HG03432 (cell line): ENCODE measurements around the gene MAGED2.
"Not testable (repeated sequence)": the region's sequence is repeated elsewhere in the genome, so short reads cannot be mapped to it uniquely, and the experiment has no call there.

Experiments used
- ATAC-seq: cut with Tn5 transposase; IDR thresholded peaks from one replicate; pipeline ENCODE4 v1.9.1; 2021; ENCODE audit warnings: mild to moderate bottlenecking, moderate library complexity; ENCODE audit not compliant: unreplicated experiment

MAGED2 gene, protein sequence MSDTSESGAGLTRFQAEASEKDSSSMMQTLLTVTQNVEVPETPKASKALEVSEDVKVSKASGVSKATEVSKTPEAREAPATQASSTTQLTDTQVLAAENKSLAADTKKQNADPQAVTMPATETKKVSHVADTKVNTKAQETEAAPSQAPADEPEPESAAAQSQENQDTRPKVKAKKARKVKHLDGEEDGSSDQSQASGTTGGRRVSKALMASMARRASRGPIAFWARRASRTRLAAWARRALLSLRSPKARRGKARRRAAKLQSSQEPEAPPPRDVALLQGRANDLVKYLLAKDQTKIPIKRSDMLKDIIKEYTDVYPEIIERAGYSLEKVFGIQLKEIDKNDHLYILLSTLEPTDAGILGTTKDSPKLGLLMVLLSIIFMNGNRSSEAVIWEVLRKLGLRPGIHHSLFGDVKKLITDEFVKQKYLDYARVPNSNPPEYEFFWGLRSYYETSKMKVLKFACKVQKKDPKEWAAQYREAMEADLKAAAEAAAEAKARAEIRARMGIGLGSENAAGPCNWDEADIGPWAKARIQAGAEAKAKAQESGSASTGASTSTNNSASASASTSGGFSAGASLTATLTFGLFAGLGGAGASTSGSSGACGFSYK

DNA sequence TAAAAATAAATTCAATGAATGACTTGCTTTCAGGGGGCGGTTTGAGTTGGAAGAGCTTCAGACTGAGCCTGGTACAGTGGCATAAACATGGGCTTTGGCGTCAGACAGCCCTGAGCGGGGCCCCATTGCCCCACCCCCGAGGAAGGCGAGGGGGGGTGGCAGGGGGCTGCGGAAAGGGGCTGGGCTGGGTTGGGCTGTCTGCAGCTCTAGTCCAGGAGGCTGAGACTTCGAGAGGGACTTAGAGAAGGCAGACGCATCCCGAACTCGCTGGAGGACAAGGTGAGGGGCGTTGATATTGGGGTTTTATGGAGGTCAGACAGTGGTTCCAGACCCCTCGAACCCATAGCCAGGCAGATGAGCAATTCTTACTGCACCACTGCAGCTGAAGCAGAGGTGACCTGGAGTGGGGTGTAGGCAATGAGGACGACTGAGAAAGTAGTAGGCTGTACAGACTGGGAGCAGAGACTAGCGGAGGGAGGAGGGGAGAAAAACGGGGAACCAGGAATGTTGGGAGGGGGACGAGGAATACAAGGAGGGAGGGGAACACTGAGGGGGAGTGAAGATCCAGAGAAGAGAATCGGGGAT lies at the start of gene MAGED2:
TSS of gene MAGED2 (plus strand) at position 222 of the 585 bp plus-strand sequence. CDS start 1,587 bp downstream, outside the sequence.
- no peak for ATAC-seq

DNA sequence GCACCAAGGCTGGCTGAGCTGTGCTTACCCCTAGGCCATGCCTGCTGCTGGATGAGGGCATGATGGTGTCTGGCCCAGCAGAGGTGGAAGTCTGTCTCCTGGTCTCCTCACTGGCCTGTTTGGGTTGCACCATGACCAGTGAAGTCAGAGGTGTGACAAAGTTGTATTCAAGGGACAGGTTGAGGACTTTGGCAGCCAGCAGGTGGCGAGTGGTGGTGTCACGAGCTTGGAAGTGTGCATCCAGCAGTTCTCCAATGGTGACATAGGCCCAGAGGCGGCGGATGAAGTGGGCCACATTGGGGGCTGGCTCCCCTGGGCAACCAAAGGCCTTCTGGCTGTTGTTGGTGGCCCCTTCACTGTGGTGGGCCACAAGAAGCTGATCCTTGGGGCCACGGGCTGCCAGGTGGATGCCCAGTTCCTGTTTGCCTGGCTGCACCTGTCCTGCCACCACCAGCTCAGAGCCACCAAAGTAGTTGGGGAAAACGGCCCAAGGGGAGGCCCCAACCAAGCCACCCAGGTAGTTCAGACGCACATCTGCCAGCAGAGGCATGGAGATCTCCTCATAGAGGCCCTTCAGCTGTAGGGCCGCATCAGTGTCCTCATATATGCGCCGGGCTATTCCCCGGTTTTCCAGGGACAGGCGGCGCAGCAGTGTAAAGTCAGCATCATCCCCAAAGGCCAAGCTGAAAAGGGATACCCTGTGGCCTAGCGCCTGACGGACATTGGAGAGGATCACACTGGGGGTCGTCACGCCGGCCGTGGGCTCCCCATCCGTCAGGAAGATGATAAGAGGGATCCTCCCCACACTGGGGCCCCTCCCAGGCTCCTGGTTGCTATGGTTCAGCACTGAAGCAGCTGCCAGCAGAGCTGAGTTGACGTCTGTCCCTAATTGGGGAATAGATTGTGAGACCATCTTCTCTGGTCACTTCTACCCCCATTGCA lies 49.2 kb upstream of the MAGED2 start:
- no peak for ATAC-seq

DNA sequence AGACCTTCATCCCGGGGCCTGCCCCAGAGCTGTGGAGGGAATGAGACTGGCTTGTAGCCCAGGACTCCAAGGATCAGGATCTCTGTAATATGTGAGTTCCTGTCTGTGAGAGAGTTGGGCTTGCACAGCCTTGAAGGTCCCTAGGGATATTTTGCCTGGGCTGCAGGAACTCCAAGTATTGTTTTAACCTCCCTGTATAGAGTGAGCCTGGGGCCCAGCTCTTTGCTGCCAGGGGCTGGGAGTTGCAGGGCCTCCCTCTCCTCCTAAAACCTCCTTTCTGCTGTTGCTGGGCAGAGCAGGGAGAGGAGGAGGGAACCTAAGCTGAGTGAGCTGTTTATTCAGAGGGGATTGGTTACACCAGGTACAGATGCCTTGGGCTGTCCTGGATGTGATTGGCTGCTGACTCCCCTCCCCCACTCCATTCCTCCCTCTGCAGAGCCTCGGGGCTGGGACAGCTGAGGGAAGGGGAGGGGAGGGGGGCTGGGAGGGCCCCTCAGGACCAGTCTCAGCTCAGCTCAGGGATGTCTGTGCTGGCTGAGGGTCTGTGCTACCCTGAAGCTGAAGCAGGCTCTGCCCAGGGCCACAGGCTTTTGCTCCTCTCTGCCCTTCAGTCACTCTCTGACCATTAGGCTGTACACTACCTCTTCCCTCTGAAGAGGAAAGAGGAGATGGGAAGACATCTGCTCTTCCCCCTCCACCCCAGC lies 33.0 kb upstream of the MAGED2 start:
- not testable (repeated sequence) for ATAC-seq

DNA sequence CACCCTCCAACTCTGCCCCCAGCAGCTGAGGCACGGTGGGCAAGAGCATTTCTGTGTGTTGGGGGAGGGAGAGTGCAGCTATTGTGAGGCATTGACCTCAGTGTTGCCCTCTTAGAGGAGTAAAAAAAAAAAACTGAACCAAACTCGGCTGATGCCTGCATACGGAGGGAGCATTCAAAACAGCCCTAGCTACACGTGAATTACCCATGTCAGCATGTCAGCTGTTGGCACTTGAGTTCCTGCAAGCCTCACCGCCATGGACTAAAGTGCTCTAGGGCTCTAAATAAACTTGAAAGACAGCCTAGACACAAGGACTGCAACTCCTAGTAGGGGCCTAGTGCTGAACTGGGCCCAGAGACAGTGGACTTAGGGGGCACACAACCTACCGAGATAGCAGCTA lies 31.5 kb upstream of the MAGED2 start:
- ATAC-seq, result no peak

DNA sequence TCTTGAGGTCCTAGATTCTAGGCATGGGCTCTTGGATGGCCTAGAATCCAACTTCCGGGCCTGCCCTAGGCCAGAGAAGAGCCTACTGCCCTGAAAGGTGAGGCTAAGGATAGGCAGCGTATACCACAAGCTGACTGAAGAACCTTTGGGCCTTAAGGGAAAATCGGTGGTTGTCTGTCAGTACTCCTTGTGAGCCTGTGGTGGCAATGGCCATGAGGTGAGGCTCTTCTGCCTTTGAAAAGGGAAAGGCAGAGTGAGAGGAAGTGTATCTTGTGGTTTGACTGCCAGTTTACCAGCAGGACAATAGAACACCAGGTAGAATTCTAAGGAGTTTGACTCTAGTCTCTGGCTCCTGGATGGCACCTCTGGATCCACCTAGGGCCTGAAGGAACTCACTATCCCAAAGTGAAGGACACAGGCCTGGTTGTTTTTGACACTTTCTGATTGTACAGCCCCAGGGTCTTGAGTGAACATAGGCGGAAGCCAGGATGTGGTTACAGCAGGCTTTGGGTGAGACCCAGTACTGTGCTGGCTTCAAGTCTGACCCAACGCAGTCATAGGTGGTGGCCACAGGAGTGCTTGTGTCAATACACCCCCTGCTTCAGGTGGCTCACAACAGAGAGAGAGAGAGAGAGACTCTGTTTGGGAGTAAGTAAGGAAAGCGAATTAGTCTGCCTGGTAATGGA lies 30.4 kb upstream of the MAGED2 start:
- no peak for ATAC-seq

DNA sequence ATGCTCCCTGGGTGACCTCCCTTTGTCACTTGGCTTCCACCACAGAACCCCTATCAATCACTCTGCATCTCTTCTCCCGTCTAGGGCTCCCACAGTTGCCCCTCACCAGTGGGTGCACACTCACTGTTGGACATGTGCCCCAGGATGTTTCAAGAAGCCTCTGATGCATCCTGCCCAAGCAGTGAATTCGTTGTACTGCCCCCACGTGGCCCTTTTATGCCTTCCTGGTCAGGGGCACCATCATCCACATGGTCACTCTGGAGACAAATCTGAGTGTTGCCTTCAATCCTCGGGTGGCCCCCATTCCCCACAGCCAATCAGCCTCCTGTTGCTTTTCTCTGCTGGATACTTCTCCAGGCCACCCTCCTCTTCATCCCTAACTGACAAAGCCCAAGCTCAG lies 21.6 kb upstream of the MAGED2 start:
- ATAC-seq, result no peak

DNA sequence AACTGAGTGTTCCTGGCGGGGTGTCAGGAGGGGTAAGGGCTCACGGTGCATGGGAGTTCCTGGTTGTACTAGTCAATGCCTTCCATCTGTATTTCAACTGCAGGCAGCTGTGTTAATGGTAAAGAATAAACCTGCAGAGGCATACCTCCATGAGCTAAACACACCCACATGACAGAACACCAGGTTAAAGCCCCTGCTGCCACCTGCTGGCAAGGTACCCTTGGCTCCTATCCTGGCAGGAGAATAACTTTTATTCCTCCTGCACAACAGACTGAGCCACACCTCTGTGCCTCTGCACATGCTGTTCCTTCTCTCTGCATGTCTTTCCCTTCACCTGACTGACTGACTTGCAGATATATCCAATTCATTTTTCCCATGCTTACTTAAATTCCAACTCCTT lies 20.6 kb upstream of the MAGED2 start:
- no peak for ATAC-seq

DNA sequence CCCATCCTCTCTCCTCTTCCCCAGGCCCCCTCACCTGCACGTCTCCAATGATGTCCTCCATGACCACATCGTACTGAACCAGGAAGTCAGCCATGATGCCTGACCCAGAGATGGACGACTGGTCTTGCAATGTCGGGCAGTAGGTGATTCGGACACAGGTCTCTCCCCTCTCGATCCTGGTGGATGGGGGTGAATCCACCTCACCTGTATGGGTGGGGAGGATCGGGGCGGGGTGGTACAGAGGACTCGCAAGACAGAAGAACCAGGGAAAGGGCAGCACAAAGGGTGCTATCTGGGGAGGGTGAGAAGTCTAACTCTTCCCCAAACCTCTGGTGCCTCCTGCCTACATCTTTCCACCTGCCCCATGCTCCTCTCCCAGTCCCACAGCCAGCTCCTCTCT lies 19.1 kb upstream of the MAGED2 start:
- ATAC-seq, result no peak

DNA sequence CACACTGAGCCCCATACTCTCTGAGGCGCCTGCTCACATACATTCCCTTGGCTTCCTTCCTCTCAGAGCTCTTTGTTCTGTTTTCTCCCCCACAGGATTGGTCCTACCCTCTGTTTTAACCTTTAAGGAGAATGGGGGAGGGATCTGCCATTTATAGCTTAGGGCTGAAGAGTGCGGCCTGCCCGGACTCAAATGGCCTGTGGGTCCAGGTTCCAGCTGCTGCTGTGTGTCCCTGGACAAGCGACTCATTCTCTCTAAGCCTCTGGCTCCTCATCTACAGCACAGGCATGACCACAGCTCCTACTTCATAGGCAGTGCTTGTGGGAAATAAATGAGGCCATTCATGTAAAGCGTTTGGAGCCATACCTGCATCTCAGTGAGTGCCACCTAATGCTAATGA lies 18.1 kb upstream of the MAGED2 start:
- ATAC-seq, result not testable (repeated sequence)

DNA sequence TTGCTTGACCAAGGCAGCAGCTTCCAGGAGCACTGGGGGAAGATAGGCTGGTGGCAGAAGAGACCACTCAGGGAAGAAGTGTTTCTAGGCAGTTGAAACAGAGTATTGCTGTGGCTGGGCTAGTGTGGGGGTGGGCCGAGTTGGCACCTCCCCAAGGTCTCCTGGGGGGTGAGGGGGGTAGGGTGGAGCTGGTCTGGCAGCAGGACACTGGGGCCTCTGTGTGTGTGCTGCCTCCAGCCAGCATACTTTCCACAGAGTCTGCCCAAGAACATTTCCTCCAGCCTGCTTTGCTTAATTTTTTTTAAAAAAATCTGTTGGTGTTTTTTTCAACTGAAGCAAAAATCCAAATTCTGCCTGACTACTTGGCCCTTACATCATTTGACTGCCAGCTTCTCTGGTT lies 13.5 kb upstream of the MAGED2 start:
- no peak for ATAC-seq

DNA sequence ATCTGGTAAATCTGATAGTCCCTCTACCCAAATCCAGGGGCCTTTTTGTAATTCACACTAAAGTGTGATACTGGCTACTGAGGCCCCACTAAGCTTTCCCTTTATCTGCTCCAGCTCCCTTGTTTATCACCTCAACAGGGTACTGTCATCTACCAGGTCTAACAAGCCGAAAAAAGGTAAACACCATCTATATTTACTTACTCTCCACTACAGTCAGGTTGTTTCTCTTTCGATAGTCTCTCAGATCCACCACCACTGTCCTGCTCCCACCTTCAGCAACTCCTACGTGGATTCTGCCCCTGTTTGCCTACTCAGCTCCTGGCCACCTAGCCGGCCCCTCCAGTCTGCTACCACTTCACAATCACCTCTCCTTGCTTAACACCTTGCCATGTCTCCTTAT lies 12.8 kb upstream of the MAGED2 start:
- no peak for ATAC-seq

DNA sequence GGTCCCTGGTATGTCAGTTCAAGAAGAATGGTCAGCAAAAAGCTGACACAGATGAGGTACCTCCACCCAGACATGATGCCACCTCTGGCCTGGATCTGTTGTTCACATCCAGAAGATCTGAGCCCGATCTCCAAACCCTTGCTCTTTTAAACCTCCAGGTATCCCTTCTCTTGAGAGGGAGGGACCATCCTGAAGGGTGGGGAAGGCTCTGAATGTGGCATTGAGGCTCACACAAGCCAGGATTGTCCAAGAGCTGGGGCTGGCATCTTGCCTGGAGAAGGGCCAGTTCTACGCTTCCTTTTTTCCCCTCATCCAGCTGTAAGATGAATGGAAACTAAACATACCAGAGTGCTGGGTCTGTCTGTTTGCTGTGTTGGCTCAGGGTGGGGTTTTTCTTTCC lies 9.4 kb upstream of the MAGED2 start, which contains the start of gene ITIH6:
TSS of gene ITIH6 (minus strand) at position 119 of the 400 bp plus-strand sequence. CDS start at position 74, 45 bp downstream.
- ATAC-seq, result no peak

DNA sequence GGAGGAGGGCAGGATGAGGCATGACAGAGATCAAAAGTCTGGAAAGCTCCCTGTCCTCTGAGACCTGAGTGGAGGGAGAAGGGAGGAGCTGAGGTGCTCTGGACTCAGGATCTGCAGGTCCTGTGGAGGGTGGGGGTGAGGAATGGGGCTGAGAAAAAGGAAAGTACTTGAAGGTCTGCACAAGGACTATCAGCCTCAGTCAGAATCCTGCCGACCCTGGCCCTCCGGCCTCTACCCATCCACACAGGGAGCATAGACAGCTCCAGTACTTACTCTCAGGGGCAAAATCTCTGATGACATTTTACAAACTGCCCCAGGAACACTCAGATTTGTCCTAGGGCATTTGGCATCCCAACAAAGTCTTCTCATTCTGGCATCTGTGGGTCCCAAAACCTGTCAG lies 8.5 kb upstream of the MAGED2 start:
- ATAC-seq, result no peak

DNA sequence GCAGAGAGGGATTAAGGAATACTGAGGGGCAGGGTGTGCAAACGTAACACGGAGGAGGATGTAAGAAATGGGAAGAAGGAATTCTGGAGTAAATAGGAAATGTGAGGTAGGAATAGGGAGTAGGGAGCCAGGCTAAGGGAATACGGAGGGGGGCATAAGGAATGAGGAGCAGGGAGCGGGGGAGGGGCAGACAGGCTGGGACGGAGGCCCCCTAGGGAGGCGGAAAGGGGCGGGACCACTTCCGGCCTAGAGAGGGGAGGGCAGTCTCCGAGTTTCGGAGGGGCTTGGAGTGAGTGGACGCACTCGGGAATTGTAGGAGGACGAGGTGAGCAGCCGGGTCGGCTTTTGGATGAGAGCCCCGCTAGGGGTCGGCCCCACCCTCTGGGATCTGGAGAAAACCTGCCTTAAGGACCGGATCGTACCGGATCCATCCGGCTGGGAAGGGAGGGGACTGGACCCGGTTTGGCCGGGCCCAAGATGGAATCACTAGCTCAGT lies 612 bp downstream of the MAGED2 start:
- ATAC-seq, result peak; percentile 28

DNA sequence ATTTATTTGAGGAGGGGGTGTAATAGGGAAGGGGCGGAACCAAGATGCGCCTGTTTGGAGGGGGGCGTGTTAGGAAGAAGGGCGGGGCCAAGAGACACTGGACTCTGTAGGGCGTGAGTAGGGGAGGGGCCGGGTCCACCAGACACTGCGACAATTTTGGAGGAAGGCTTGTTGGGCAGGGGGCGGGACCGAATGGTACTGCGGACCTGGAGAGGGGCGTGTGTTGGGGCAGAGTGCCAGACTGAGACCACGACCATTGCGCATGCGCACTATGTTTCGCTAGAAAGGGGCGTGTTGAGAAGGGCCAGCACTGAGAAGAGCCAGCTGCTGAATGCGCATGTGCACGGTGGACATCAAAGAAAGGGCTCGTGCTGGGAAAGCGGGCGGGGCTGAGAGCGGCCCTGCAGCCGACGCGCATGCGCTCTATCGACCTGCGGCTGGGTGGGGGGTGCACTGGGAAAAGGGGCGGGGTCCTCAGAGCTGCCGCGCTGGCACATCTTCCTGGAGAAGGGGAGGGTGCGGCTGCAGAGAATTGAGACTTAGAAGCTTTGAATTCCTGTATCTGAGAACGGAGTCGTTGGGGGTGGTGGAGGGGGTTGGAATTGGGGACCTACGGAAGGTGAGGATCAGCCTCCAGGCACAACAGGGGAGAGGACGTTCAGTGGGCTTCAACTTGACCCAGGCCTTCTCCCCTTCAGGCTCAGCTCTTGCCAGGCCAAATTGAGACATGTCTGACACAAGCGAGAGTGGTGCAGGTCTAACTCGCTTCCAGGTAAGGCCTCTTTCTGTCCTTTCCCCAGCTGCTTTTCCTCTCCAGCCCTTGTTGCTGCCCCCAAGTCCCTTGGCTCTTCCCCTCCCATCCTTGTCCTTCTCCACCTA lies 1.3 kb downstream of the MAGED2 start:
- peak; percentile 87 for ATAC-seq

DNA sequence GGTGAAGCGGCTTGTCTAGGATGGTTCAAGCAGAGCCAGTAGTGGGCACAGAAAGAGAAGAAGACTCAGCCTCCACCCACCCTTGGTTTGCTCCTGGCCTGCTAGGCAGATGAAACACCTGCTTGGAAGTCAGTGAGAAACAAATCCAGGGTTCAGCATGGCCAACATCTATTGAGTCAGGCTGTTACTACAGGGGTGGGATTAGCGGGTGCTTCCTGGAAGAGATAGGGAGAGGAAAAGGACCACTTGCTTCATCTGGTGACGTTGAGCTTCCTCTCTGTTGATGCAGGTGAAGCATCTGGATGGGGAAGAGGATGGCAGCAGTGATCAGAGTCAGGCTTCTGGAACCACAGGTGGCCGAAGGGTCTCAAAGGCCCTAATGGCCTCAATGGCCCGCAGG lies 3.0 kb downstream of the MAGED2 start:
- ATAC-seq, result no peak

DNA sequence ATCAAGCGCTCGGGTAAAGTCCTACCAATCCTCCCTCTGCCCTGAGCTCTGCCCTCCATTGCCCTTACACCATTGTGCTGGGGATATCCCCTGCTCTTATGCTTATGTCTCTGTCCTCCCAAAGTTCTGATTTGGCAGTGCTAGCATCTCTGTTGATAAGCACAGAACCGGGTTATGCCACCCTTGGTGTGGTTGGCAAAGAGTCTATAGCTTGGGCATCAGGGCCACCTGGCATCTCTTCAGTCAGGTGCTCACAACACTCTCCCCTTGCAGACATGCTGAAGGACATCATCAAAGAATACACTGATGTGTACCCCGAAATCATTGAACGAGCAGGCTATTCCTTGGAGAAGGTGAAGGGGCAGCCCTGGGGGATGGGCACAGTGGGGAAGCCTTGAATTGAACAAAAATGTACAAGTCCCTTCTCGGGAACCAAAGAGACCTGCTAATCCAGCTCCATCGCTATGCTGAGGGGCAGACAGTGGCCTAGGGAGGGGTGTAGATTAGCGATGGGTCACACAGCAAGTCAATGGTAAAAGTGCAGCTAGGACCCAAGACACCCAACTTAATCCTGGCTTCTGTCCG lies 3.8 kb downstream of the MAGED2 start:
- no peak for ATAC-seq

DNA sequence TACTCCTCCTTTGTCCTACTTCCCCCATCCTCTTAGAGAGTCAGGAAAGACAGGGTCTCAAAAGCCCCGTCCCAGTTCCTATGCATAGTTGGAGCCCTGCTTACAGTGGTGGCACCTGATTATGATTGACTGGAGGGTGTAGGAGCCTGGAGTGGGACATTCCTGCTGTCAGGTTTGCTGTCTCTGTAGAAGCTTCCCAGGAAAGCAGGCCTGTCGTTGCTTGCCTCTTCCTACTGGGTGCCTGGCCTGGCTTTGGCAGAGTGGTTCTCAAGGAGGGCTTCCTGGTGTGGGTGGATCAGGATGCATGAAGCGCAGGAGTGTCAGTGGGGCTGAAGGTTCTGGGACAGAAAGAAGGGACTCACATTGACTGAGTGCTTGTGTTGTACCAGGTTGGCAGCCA lies 4.8 kb downstream of the MAGED2 start:
- no peak for ATAC-seq
